Stimulated activated CD8-positive, alpha-beta memory T cell treated with anti-CD3 and anti-CD28 coated beads, Interleukin-7, amount 100 ng/mL, for 1 hour (primary cell): ENCODE data around the gene ACAT2.
"Not testable (repeated sequence)": the region's sequence is repeated elsewhere in the genome, so short reads cannot be mapped to it uniquely, and the experiment has no call there.

ENCODE experiments used
- DNase-seq, 2 donors: peaks; one replicate each; pipeline ENCODE4 v3.0.0-alpha.2; 2020; ENCODE audit warnings: low read depth in 2 of 2

ACAT2 gene

GRCh38 chr6:159761873-159762680 is at the start of gene ACAT2:
ACAT2 (plus strand) TSS chr6:159762045; CDS start chr6:159762088, 43 bp downstream.
- DNase-seq, result peak; percentile 79 to 82

DNA sequence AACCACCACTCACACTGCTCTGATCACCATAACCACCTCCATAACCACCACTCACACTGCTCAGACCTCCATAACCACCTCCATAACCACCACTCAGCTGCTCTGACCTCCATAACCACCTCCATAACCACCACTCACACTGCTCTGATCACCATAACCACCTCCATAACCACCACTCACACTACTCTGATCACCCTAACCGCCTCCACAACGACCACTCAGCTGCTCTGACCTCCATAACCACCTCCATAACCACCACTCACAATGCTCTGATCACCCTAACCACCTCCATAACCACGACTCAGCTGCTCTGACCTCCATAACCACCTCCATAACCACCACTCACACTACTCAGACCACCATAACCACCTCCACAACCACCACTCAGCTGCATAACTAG is 49.5 kb upstream of the ACAT2 start:
- DNase-seq, result not testable (repeated sequence)

DNA sequence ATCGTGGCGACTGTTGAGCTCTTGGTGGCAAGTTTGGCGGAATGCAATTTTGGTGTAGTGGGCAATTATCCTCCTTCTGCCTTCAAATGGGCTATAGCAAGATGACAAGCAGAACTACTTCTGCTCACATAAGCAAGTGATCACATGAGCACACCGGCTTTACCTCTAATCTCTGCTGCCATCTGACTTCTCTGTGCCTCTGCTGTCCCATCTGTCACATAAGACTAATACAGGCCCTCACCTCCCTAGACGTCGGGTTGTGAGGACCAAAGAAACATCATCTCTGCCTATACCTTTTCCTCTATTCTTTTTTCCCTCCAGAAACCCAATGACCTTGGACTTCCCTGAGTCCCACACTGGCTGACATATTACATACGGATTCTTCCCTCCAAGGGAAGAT is 47.9 kb upstream of the ACAT2 start:
- no peak for DNase-seq

- no peak for DNase-seq
Measured at GRCh38 chr6:159714404-159714803, 47.4 kb upstream of the ACAT2 start.

- DNase-seq, result no peak
Measured at GRCh38 chr6:159715166-159715565, 46.7 kb upstream of the ACAT2 start.

DNA sequence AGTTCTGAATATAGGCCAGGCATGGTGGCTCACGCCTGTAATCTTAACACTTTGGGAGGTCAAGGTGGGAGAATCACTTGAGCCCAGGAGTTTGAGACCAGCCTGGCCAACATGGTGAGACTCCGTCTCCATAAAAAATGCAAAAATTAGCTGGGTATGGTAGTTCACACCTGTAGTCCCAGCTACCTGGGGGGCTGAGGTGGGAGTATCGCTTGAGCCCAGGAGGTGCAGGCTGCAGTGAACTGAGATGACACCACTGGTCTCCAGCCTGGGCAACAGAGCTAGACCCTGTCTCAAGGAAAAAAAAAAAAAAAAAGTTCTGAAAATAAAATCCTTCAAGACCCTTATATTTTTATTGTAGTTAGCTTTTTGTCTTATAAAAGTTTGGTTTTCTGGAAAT is 46.2 kb upstream of the ACAT2 start:
- DNase-seq, result no peak

DNA sequence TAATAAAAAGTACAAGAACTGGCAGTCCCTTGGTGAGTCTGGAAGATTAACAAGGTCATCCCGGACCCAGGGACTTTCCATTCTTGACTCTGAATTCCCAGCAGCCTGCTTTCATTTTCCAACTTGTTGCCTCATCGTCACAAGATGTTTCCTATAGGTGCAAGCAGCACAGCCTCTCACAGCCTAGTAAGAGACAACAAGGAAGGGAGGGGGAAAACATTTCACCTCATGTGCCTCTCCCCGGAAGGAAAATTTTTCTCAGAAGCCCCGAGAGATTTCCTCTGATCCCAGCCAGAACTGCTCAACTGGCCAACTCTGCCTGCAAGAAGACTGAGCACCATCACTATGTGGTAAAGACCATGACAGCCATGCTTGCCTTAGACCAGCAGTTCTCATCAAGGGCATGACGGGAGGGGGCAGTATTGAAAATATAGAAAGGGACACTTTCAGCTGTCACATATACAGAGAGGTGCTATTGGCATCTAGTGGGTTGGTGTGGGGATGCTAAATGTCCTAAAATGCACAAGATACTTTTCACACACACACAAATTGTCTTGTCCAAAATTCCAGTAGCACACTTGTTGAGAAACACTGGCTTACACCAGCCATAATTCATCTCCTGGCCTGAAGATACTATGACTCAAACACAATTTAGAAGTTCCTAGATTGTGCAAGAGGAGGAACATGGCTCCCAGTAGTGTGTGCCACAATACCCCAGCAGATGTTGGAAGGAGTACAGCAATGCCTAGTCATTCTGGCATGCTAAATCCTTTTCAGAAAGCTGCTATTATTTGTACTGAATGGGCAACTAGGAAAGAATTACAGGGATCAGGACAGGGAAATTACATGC is 45.4 kb upstream of the ACAT2 start:
- DNase-seq, result no peak

- DNase-seq, result no peak
Measured at GRCh38 chr6:159718634-159719033, 43.2 kb upstream of the ACAT2 start.

DNA sequence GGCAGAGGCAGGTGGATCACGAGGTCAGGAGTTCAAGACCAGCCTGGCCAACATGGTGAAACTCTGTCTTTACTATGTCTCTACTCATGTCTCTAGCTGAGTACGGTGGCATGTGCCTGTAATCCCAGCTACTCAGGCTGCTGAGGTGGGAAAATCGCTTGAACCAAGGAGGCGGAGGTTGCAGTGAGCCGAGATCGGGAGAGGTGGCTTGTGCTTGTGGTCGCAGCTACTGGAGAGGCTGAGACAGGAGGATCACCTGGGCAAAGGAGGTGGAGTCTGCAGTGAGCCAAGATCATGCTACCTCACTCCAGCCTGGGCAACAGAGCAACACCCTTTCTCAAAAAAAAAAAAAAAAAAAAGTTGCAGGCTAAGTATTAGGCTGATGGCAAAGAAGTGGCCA is 42.6 kb upstream of the ACAT2 start:
- no peak for DNase-seq

DNA sequence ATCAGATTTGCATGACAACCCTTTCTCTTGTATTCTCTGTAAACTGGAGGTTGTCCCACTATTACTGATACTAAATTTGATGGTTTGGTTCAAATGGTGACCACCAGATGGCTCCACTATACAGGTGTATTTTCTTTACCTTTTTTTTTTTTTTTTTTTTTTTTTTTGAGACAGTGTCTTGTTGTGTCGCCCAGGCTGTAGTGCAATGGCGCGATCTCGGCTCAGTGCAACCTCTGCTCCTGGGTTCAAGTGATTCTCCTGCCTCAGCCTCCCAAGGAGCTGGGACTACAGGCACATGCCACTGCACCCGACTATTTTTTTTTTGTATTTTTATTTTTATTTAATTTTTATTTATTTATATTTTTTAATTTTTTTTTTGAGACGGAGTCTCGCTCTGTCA is 41.1 kb upstream of the ACAT2 start:
- DNase-seq, result no peak

DNA sequence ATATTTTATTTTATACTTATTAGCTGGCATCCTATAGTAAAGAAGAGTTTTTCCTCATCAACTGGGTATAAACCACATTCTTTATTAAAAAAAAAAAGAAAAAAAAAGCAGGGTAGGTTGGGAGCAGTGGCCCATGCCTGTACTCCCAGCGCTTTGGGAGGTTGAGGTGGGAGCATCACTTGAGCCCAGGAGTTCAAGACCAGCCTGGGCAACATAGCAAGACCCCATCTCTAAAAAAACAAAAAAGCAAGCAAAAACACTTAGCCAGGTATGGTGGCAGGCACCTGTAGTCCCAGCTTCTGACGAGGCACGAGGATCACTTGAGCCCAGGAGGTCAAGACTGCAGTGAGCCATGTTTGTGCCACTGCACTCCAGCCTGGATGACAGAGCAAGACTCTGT is 39.9 kb upstream of the ACAT2 start:
- DNase-seq, result not testable (repeated sequence)

DNA sequence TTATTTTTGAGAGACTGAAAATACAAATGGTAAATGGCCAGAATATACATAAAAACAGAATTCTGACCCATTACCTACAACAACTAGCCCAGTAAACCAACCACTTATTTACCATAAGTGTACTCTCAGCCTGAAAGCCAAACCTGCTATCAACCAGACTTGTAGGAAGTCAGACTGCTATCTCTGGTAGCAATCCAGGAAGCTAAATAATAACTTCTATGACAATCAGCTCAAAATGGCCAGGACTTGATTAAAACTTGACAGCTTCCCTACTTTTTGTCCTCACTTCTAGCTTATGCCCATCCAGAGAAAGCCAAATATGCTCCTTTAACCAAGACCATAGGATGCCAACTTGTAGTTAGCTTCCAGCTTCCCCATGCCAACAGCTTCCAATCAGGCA is 39.2 kb upstream of the ACAT2 start:
- DNase-seq, result no peak

GRCh38 chr6:159723259-159723658 is 38.6 kb upstream of the ACAT2 start:
- no peak for DNase-seq

DNA sequence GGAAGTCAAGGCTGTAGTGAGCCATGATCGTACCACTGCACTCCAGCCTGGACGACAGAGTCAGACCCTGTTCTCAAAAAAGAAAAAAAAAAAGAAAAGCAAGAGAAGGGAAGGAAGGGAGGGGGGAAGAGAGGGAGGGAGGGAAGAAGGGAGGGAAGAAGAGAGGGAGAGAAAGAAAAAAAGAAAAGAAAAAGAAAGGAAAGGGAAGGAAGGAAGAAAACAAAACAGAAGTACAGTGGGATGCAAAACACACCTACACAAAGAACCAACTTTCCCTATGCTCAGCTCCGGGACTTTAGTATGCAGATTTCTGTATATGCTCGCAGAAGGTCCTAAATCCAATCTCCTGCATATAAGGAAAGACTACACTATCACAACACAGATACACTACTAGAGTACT is 37.1 kb upstream of the ACAT2 start:
- DNase-seq, result no peak

DNA sequence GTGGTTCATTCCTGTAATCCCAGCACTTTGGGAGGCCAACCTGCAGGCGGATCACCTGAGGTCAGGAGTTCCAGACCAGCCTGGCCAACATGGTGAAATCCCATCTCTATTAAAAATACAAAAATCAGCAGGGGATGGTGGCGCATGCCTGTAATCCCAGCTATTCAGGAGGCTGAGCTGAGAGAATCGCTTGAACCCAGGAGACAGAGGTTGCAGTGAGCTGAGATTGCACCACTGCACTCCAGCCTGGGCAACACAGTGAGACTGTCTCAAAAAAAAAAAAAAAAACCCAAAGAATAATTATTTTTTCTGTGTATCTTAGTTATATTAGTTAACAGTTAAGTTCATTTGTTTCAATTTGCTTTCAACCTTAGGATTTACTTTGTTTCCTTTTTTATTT is 36.6 kb upstream of the ACAT2 start:
- not testable (repeated sequence) for DNase-seq

DNA sequence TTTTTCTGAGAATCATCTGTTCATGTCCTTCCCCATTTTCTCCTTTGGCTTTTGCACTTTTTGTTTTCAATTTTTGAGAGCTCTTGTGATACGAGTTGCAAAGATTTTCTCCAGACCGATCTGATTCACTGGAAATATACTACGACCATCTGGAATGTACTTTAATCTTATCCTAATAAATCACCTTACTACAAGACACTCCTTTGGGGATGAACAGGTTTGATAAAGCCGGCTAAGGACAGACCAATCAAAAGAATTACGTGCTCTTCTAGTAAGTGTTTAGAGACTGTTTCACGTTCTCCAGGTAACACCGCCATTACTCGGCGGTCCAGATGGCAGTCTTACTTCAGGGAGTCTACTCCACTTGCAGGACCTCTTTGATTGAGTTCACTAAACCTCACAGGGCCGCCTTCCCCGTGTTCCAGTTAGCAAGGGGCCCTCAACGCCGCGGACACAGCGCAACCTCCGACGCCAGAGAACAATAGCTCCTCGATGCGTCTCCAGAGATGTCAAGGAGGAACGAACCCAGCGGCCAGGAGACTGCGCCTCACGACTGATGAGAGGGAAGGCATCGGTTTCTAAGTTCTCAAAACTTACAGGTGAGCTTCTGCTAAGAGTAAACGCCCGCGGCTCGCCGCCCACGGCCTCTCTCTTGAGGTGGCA is 35.5 kb upstream of the ACAT2 start:
- DNase-seq, result no peak

GRCh38 chr6:159726918-159727716 is 34.7 kb upstream of the ACAT2 start, which contains the start of gene WTAP:
WTAP (plus strand) TSS chr6:159727506; CDS start chr6:159736266, 8,760 bp downstream.
- peak; percentile 92 to 93 for DNase-seq

DNA sequence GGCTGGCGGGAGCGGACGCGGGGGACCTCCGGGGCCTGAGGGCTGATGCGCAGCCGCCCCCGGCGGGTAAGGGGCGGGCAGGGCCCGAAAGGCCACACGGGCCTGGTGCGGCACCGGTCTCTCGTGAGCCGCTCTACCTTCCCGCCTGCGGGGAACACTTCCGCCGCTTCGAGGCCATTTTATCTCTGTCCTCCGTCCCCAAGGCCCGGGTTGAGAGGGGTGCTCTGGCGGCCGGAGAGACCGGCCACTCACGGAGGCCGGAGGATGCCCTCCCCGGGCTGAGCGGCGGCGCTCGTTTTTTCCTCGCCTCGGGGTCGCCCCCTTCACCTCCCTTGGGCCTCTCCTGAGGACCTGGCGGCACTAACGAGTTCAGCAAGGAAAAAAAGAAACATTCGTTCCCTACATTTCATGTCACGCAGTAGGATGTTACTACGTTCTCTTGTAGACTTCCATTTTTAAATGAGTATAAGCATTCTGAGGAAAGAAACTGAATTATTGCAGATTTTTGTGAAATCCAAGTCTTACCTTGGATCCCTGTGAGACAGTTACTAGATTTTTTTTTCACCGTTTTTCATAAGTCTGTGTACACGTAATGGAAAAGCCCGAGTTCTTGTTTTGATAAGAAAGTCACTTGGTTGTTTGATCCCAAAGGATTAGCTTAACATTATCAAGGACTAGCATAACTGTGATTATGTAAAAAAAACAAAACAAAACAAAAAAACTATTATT is 34.0 kb upstream of the ACAT2 start:
- DNase-seq, result peak in 1 of 2 donors; percentile 9

- DNase-seq, result no peak
Measured at GRCh38 chr6:159728531-159728964, 33.3 kb upstream of the ACAT2 start.

DNA sequence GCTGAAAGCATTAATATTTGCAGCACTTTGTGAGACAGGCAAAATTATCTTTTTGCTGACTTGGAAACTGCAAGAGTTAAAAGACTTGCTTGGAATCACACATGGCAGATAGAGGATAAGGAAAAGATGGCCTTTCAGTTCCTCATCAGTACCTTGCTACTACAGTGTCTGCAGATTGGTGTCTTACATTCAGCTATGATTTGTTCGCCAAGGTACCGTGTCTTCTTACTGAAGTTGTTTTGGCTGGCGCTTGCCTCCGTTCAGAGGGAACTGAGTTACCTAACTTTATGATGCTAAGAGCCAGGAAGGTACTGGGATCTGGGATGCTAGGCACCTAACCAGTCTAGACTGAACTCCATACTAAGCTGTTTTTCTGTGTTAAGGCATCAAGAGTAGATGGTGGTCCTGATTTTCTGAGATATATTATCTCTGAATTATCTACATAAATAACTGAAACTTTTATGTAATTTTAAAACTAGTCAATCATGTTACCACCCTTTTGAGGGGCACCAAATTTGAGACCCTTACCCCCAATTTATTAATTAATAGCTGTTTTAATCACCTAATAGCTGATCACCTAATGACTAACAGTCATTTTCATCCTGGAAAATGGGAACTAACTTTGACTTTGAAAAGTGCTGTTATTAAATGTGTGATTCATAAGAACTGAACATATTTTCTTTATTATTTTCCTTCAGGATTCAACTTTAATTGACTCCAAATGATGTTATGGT is 32.1 kb upstream of the ACAT2 start:
- no peak for DNase-seq
